Immature natural killer cell (primary cell): Measurements from ENCODE around the gene KATNAL2. TPM values are rescaled to one million over a fixed set of nuclear protein-coding genes. Genes with fewer than 3 reads are reported as not detected.

Source experiments
- DNase-seq, 3 donors: peaks; one replicate each; pipeline ENCODE4 v3.0.0; 2022; ENCODE audit warnings: mixed read lengths in 1 of 3
- H3K27ac Mint-ChIP-seq, 6 donors: one replicate each; pipeline ENCODE4 v1.8.0; 2020; ENCODE audit warnings: mixed read lengths in 6 of 6, mild to moderate bottlenecking in 5 of 6, inconsistent platforms in 4 of 6, moderate library complexity in 3 of 6
- H3K27me3 Mint-ChIP-seq, 3 donors: one replicate each; pipeline ENCODE4 v1.8.0; 2020 to 2021; ENCODE audit warnings: low read depth in 3 of 3, mild to moderate bottlenecking in 3 of 3, mixed read lengths in 3 of 3, moderate library complexity in 3 of 3, inconsistent platforms in 1 of 3
- H3K36me3 Mint-ChIP-seq, 3 donors: one replicate each; pipeline ENCODE4 v1.8.0; 2020; ENCODE audit warnings: mixed read lengths in 3 of 3, inconsistent platforms in 2 of 3, mild to moderate bottlenecking in 2 of 3
- H3K4me1 Mint-ChIP-seq, 2 donors: one replicate each; pipeline ENCODE4 v1.8.0; 2020; ENCODE audit warnings: inconsistent platforms in 2 of 2, mild to moderate bottlenecking in 2 of 2, mixed read lengths in 2 of 2, moderate library complexity in 1 of 2
- H3K4me3 Mint-ChIP-seq, 5 donors: one replicate each; pipeline ENCODE4 v1.8.0; 2020; ENCODE audit warnings: mild to moderate bottlenecking in 5 of 5, mixed read lengths in 5 of 5, inconsistent platforms in 3 of 5, moderate library complexity in 3 of 5
- H3K9me3 Mint-ChIP-seq, 6 donors: one replicate each; pipeline ENCODE4 v1.8.0; 2020; ENCODE audit warnings: mild to moderate bottlenecking in 6 of 6, mixed read lengths in 6 of 6, inconsistent platforms in 4 of 6, moderate library complexity in 3 of 6
- polyA plus RNA-seq, 3 donors: library from polyadenylated mRNA; unstranded; fragments of 300-500 nt; fragmentation: Illumina TruSeq; gene quantifications; one replicate each; pipeline ENCODE4 v1.2.3, GENCODE V29; 2021

KATNAL2 gene, protein sequence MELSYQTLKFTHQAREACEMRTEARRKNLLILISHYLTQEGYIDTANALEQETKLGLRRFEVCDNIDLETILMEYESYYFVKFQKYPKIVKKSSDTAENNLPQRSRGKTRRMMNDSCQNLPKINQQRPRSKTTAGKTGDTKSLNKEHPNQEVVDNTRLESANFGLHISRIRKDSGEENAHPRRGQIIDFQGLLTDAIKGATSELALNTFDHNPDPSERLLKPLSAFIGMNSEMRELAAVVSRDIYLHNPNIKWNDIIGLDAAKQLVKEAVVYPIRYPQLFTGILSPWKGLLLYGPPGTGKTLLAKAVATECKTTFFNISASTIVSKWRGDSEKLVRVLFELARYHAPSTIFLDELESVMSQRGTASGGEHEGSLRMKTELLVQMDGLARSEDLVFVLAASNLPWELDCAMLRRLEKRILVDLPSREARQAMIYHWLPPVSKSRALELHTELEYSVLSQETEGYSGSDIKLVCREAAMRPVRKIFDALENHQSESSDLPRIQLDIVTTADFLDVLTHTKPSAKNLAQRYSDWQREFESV
- polyA plus RNA-seq, result under 1 TPM in 1 of 3 donors, not detected in 2; 0.08 TPM

DNA sequence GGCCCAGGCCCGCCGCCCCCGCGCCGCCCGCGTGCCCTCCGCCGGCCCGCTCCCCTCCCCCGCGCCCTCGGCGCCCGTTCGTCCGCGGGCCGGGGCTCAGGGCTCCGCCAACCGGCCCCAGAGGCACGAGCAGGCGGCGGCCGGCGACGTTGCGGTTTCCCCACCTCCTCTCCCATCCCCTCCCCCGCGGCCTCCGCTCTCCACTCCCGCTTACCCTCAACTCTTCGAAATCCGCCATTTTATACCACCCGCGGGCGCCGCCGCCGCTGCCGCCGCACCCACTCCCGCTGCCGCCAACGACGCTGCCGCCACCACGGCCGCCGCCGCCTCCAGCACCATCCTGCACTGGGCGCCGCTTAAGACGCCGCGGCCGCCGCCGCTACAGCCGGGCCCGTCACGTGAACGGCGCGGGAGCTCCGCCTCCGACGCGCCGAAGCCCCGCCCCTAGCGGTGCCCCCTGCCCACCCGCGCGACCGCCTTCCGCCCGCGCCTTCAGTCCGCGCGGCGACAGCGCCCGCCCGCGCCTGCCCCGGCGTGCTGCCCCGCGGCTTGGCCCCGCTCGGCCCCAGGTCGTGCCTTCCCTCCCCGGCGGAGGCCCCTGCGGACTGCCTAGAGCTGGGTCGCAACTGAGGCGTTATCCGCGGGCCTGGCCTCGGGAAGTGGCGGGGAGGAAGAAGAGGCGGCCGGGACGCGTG is at the start of gene KATNAL2, which contains the start of gene PIAS2:
KATNAL2 (plus strand) TSS at position 495 of the 695 bp plus-strand sequence. CDS start 29,271 bp downstream, outside the sequence.
PIAS2 (minus strand) TSS at position 400 of the 695 bp plus-strand sequence; CDS start at position 238, 162 bp downstream.
- H3K4me1 Mint-ChIP-seq, result peaks cover 40 to 52% of the 10 kb centered on the region in 2 donors
- peaks cover 0 to 13% (median 4%) of the 10 kb centered on the region in 3 donors for H3K27me3 Mint-ChIP-seq
- peak; percentile 75 to 83 (median 80) for DNase-seq
- H3K36me3 Mint-ChIP-seq, result no peaks in the 10 kb centered on the region
- H3K4me3 Mint-ChIP-seq, result peak within 1 kb of the TSS; percentile 90 to 94 (median 90)
- H3K9me3 Mint-ChIP-seq, result no peaks in the 10 kb centered on the region
- peak within 1 kb of the TSS; percentile 68 to 95 (median 92) for H3K27ac Mint-ChIP-seq

DNA sequence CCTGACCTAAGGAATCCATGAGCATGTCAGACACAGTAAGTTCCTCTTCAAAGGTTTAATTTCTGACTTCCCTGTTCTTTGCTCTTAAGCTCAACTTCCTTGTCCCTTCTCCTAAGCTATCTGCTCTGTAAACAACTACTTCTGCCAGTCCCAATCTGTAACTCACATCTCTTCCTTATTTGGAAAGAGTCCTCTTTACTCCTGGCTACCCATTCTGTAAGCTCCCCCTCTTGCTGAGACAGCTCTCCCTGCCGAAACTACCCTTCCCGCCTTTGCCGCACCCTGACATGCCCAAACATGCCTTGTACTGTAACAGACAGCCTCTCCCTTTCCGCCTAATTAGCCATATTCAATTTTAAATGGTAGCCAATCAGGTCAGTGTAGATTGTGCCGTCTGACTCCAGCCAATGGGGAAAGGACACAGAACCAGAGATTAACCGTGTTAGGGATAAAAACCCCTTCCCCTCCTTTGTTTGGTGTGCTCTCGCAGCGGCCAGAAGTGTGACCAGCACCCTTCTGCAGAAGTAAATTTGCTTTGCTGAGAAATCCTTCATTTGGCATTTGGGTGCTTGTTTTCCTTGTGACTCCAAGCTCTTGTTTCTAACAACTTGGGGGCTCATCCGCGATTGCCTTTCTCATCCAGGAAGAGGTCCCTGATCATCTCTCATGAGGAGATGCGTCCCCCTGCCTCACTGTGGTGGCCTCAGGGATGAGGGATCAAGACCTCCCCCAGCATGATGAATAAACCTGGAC is 49.1 kb upstream of the KATNAL2 start:
- Mint-ChIP-seq H3K27ac (no peak overlapping the region), H3K4me1 (peaks cover 34 to 52% of the 10 kb centered on the region in 2 donors), H3K4me3 (no peak overlapping the region), H3K9me3 (peaks cover 0 to 6% (median 0%) of the 10 kb centered on the region in 6 donors), H3K27me3 (no peaks in the 10 kb centered on the region), H3K36me3 (peaks cover 9 to 19% (median 11%) of the 10 kb centered on the region in 3 donors)
- no peak for DNase-seq

DNA sequence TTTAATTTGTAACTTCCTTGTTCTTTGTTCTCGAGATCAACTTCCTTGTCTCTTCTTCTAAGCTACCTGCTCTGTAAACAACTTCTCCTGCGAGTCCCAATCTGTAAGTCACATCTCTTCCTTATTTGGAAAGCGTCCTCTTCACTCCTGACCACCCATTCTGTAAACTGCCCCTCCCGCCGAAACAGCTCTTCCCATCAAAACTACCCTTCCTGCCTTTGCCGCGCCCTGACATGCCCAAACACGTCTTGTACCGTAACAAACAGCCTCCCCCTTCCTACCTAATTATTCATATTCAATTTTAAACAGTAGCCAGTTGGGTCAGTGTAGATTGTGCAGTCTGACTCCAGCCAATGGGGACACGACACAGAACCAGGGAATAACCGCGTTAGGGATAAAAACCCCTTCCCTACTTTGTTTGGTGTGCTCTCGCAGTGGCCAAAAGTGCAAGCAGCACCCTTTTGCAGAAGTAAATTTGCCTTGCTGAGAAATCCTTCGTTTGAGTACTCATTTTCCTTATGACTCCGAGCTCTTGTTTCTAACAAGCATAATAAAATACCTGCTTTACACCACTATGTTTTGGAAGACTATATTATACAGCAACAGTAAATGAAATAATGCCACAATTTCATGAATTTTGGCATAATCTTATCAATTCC is 39.9 kb upstream of the KATNAL2 start:
- no peak overlapping the region for H3K27ac Mint-ChIP-seq
- peaks cover 0 to 7% (median 0%) of the 10 kb centered on the region in 3 donors for H3K27me3 Mint-ChIP-seq
- DNase-seq, result no peak
- H3K4me1 Mint-ChIP-seq, result peaks cover 18 to 22% of the 10 kb centered on the region in 2 donors
- peaks cover 7 to 26% (median 18%) of the 10 kb centered on the region in 6 donors for H3K9me3 Mint-ChIP-seq
- H3K36me3 Mint-ChIP-seq, result peaks cover 37 to 54% (median 43%) of the 10 kb centered on the region in 3 donors
- H3K4me3 Mint-ChIP-seq, result no peak overlapping the region

DNA sequence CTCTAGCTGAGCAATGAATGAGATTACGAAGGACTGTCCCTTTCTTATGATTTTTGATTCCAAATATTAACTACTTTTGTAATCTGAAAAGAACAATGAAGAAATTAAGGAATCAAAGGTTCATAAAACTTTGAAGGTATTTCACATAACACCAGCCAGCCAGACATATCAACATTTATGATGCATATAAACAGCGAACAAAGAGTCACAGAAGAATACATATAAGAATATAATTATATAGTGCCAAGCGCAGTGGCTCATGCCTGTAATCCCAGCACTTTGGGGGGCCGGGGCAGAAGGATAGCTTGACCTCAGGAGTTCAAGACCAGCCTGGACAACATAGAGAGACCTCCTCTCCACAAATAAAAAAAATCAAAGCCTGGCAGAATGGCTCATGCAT is 34.2 kb upstream of the KATNAL2 start:
- Mint-ChIP-seq H3K4me1 (peaks cover 5 to 17% of the 10 kb centered on the region in 2 donors), H3K9me3 (peaks cover 0 to 11% (median 3%) of the 10 kb centered on the region in 6 donors), H3K4me3 (no peak overlapping the region), H3K27ac (no peak overlapping the region), H3K27me3 (peaks cover 0 to 3% (median 0%) of the 10 kb centered on the region in 3 donors), H3K36me3 (peaks cover 20 to 28% (median 26%) of the 10 kb centered on the region in 3 donors)
- no peak for DNase-seq

- Mint-ChIP-seq H3K36me3 (peaks cover 26 to 37% (median 37%) of the 10 kb centered on the region in 3 donors), H3K4me1 (peaks cover 16 to 44% of the 10 kb centered on the region in 2 donors), H3K4me3 (no peak overlapping the region), H3K27ac (no peak overlapping the region), H3K9me3 (peaks cover 0 to 7% (median 2%) of the 10 kb centered on the region in 6 donors), H3K27me3 (peaks cover 0 to 2% (median 1%) of the 10 kb centered on the region in 3 donors)
- no peak for DNase-seq
These were observed 30.5 kb upstream of the KATNAL2 start for GRCh38 chr18:46886893-46887292.

- H3K27ac Mint-ChIP-seq, result no peak overlapping the region
- H3K9me3 Mint-ChIP-seq, result peaks cover 0 to 7% (median 2%) of the 10 kb centered on the region in 6 donors
- no peak for DNase-seq
- H3K4me3 Mint-ChIP-seq, result no peak overlapping the region
- peaks cover 26 to 40% (median 38%) of the 10 kb centered on the region in 3 donors for H3K36me3 Mint-ChIP-seq
- H3K27me3 Mint-ChIP-seq, result peaks cover 0 to 2% (median 1%) of the 10 kb centered on the region in 3 donors
- H3K4me1 Mint-ChIP-seq, result peaks cover 33 to 64% of the 10 kb centered on the region in 2 donors
These were observed 28.4 kb upstream of the KATNAL2 start for GRCh38 chr18:46888965-46889364.

GRCh38 chr18:46891742-46892214 is 25.6 kb upstream of the KATNAL2 start:
- no peak for DNase-seq
- Mint-ChIP-seq H3K9me3 (peaks cover 0 to 7% (median 2%) of the 10 kb centered on the region in 6 donors), H3K27me3 (peaks cover 0 to 2% (median 1%) of the 10 kb centered on the region in 3 donors), H3K27ac (peak overlapping the region in 1 of 6 donors; percentile 10), H3K4me3 (peak overlapping the region in 1 of 5 donors; percentile 2), H3K4me1 (peaks cover 42 to 76% of the 10 kb centered on the region in 2 donors), H3K36me3 (peaks cover 26 to 51% (median 46%) of the 10 kb centered on the region in 3 donors)

DNA sequence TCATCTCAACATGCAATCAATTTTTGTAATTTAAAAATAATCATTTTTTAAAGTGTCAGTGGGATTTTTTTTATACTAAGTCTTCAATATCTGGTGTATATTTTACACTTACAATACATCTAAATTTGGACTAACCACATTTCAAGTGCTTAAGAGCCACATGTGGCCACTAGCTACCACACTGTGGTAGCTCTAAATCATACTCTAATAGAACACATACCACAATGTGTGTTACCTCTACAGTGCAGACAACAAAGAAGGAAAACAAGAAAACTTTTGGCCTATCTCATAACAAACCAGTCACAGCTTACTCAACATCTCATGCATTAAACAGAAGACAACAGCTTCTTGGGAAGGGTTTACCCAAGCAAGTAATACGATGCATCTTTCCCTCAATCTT is 24.6 kb upstream of the KATNAL2 start:
- peaks cover 0 to 1% (median 0%) of the 10 kb centered on the region in 3 donors for H3K27me3 Mint-ChIP-seq
- H3K9me3 Mint-ChIP-seq, result peaks cover 0 to 7% (median under 1%) of the 10 kb centered on the region in 6 donors
- H3K36me3 Mint-ChIP-seq, result peaks cover 19 to 43% (median 38%) of the 10 kb centered on the region in 3 donors
- H3K27ac Mint-ChIP-seq, result peak overlapping the region in 2 of 6 donors; percentile 1 to 4
- H3K4me3 Mint-ChIP-seq, result peak overlapping the region in 4 of 5 donors; percentile 3 to 8 (median 6)
- DNase-seq, result no peak
- peaks cover 41 to 66% of the 10 kb centered on the region in 2 donors for H3K4me1 Mint-ChIP-seq

DNA sequence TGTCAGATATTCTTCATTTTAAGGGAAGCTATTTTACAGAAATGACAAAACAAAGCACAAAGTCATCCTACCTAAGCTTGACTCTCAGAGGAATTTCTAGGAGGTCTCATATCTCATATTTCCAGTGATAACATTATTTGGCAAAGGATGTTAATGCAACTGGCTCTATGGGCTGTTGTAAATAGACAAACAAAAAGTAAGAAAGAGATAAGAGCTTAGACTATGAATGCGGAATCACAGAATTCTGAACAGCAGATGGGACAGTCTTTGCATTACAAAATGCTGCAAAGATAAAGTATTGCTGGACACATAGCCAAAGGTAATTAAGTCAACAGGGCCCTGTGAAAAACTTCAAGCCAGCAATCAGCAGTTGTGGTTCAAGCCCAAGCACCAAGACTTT is 24.0 kb upstream of the KATNAL2 start:
- peak overlapping the region in 2 of 5 donors; percentile 7 to 8 for H3K4me3 Mint-ChIP-seq
- H3K36me3 Mint-ChIP-seq, result peaks cover 19 to 38% (median 33%) of the 10 kb centered on the region in 3 donors
- peaks cover 0 to 1% (median 0%) of the 10 kb centered on the region in 3 donors for H3K27me3 Mint-ChIP-seq
- no peak for DNase-seq
- H3K4me1 Mint-ChIP-seq, result peaks cover 41 to 65% of the 10 kb centered on the region in 2 donors
- peak overlapping the region in 1 of 6 donors; percentile 1 for H3K27ac Mint-ChIP-seq
- H3K9me3 Mint-ChIP-seq, result peaks cover 0 to 7% (median 0%) of the 10 kb centered on the region in 6 donors

- H3K27me3 Mint-ChIP-seq, result peaks cover 0 to 1% (median 0%) of the 10 kb centered on the region in 3 donors
- no peak for DNase-seq
- peaks cover 14 to 30% (median 26%) of the 10 kb centered on the region in 3 donors for H3K36me3 Mint-ChIP-seq
- no peak overlapping the region for H3K27ac Mint-ChIP-seq
- H3K9me3 Mint-ChIP-seq, result peaks cover 0 to 2% (median 0%) of the 10 kb centered on the region in 6 donors
- peaks cover 42 to 59% of the 10 kb centered on the region in 2 donors for H3K4me1 Mint-ChIP-seq
- H3K4me3 Mint-ChIP-seq, result peak overlapping the region in 1 of 5 donors; percentile 21
These were observed 23.3 kb upstream of the KATNAL2 start for GRCh38 chr18:46894124-46894523.

- peak overlapping the region in 1 of 6 donors; percentile 66 for H3K27ac Mint-ChIP-seq
- H3K9me3 Mint-ChIP-seq, result no peaks in the 10 kb centered on the region
- H3K36me3 Mint-ChIP-seq, result peaks cover 13 to 27% (median 19%) of the 10 kb centered on the region in 3 donors
- H3K4me3 Mint-ChIP-seq, result no peak overlapping the region
- DNase-seq, result no peak
- H3K27me3 Mint-ChIP-seq, result peaks cover 0 to 2% (median 0%) of the 10 kb centered on the region in 3 donors
- peaks cover 8 to 29% of the 10 kb centered on the region in 2 donors for H3K4me1 Mint-ChIP-seq
These were observed 18.0 kb upstream of the KATNAL2 start for GRCh38 chr18:46899274-46899948.
